GM23338 (cell line): Measurements from ENCODE around the gene KCNF1. TPM values are rescaled to one million over a fixed set of nuclear protein-coding genes. Genes with fewer than 3 reads are reported as not detected.

Source experiments
- ATAC-seq: fragments of 200-7000 bp; cut with Tn5 transposase; 3 replicates; pipeline ENCODE4 v1.9.1; 2020
- DNase-seq: peaks from one replicate; pipeline ENCODE4 v3.0.0-alpha.2; 2015; ENCODE audit warnings: low spot score
- H2AFZ ChIP-seq: fragments of 200-600 bp; sonication (generic); 2 replicates; pipeline ENCODE4 v1.8.0; 2016; ENCODE audit warnings: antibody characterized with exemption, mild to moderate bottlenecking, moderate library complexity
- H3F3A ChIP-seq: fragments of 200-600 bp; sonication (generic); replicated peaks from 2 replicates; pipeline ENCODE4 v1.8.0; 2017; ENCODE audit warnings: antibody characterized with exemption, mixed run types, low read depth
- H3K27ac ChIP-seq: fragments of 200-600 bp; sonication (generic); 2 replicates; pipeline ENCODE4 v1.6.1; 2016; ENCODE audit warnings: low read depth
- H3K27me3 ChIP-seq: fragments of 200-600 bp; sonication (generic); 2 replicates; pipeline ENCODE4 v1.8.0; 2016; ENCODE audit warnings: mild to moderate bottlenecking, mixed run types, moderate library complexity; ENCODE audit not compliant: insufficient read depth
- H3K36me3 ChIP-seq: fragments of 200-600 bp; sonication (generic); 2 replicates; pipeline ENCODE4 v1.8.0; 2016; ENCODE audit warnings: mild to moderate bottlenecking; ENCODE audit not compliant: insufficient read depth
- H3K4me1 ChIP-seq: fragments of 200-600 bp; sonication (generic); 2 replicates; pipeline ENCODE4 v1.8.0; 2016; ENCODE audit warnings: mild to moderate bottlenecking, moderate library complexity; ENCODE audit not compliant: insufficient read depth
- H3K4me2 ChIP-seq: fragments of 200-600 bp; sonication (generic); 2 replicates; pipeline ENCODE4 v1.7.1; 2017; ENCODE audit warnings: mixed run types
- H3K4me3 ChIP-seq: fragments of 200-600 bp; sonication (generic); 2 replicates; pipeline ENCODE4 v1.6.1; 2016; ENCODE audit warnings: mixed run types
- H3K79me2 ChIP-seq: fragments of 200-600 bp; sonication (generic); replicated peaks from 2 replicates; pipeline ENCODE4 v1.8.0; 2017; ENCODE audit warnings: mild to moderate bottlenecking; ENCODE audit not compliant: insufficient read depth
- H3K9me2 ChIP-seq: fragments of 200-600 bp; sonication (generic); 2 replicates; pipeline ENCODE4 v1.8.0; 2017; ENCODE audit not compliant: insufficient read depth
- H4K20me1 ChIP-seq: fragments of 200-600 bp; sonication (generic); replicated peaks from 2 replicates; pipeline ENCODE4 v1.8.0; 2017; ENCODE audit warnings: mild to moderate bottlenecking; ENCODE audit not compliant: insufficient read depth
- H3K27ac Mint-ChIP-seq: 2 replicates; pipeline ENCODE4 v1.8.0; 2020; ENCODE audit warnings: inconsistent platforms, mild to moderate bottlenecking, moderate library complexity, mixed read lengths
- H3K27me3 Mint-ChIP-seq: 3 replicates; pipeline ENCODE4 v1.8.0; 2022; ENCODE audit warnings: low read depth, mild to moderate bottlenecking, moderate library complexity, mixed read lengths, inconsistent platforms; ENCODE audit not compliant: insufficient read depth, poor library complexity
- H3K36me3 Mint-ChIP-seq: 3 replicates; pipeline ENCODE4 v1.8.0; 2021; ENCODE audit warnings: low read depth, mild to moderate bottlenecking, inconsistent platforms, moderate library complexity, mixed read lengths
- H3K4me1 Mint-ChIP-seq: 3 replicates; pipeline ENCODE4 v1.8.0; 2020; ENCODE audit warnings: mild to moderate bottlenecking, inconsistent platforms, mixed read lengths
- H3K4me3 Mint-ChIP-seq: 3 replicates; pipeline ENCODE4 v1.8.0; 2021; ENCODE audit warnings: moderate library complexity, mild to moderate bottlenecking, inconsistent platforms, mixed read lengths
- H3K9me3 Mint-ChIP-seq: 3 replicates; pipeline ENCODE4 v1.8.0; 2020; ENCODE audit warnings: moderate library complexity, mild to moderate bottlenecking, inconsistent platforms, mixed read lengths
- CREB1 ChIP-seq: fragments of 250-450 bp; sonication (Bioruptor Pico); IDR thresholded peaks from 2 replicates; pipeline ENCODE4 v1.5.0; 2020; ENCODE audit warnings: low read depth, mild to moderate bottlenecking, moderate library complexity
- EZH2 ChIP-seq: fragments of 200-600 bp; sonication (generic); IDR thresholded peaks from one replicate; pipeline ENCODE4 v1.8.0; 2017; ENCODE audit warnings: antibody characterized with exemption, mild to moderate bottlenecking, low read depth; ENCODE audit not compliant: unreplicated experiment
- EZH2phosphoT487 ChIP-seq: fragments of 200-600 bp; sonication (generic); IDR thresholded peaks from one replicate; pipeline ENCODE4 v1.8.1; 2018; ENCODE audit warnings: antibody characterized with exemption; ENCODE audit not compliant: unreplicated experiment
- JUNB ChIP-seq: IDR thresholded peaks from one replicate; pipeline ENCODE4 v1.6.1; 2016; ENCODE audit warnings: antibody characterized with exemption; ENCODE audit not compliant: unreplicated experiment
- NANOG ChIP-seq: IDR thresholded peaks from 2 replicates; pipeline ENCODE4 v1.6.1; 2016; ENCODE audit warnings: antibody characterized with exemption, borderline replicate concordance
- POLR2AphosphoS5 ChIP-seq: IDR thresholded peaks from 2 replicates; pipeline ENCODE4 v1.6.1; 2016; ENCODE audit warnings: antibody characterized with exemption, low read depth
- STAT1 ChIP-seq: IDR thresholded peaks from one replicate; pipeline ENCODE4 v1.6.1; 2016; ENCODE audit warnings: antibody characterized with exemption; ENCODE audit not compliant: unreplicated experiment
- polyA plus RNA-seq: library from polyadenylated mRNA; unstranded; fragments of >200 nt; fragmentation: Nextera tagmentation; extraction: Ambion mirVana; gene quantifications from 2 replicates; pipeline ENCODE4 v1.2.1, GENCODE V29; 2016
- total RNA-seq: library from RNA; depleted of rRNA; stranded (reverse); fragments of >200 nt; shearing (Covaris generic); gene quantifications from 2 replicates; pipeline ENCODE4 v1.2.3, GENCODE V29; 2014
- TF ChIP-seq, protein P1 (sequence below): IDR thresholded peaks from 2 replicates; pipeline ENCODE4 v1.6.1; 2016; ENCODE audit warnings: antibody characterized with exemption
- TF ChIP-seq, protein P2 (sequence below), 2 experiments: fragments of 200-600 bp in 1 of 2; sonication (generic) in 1 of 2; conservative IDR thresholded peaks; 2 replicates each; pipeline versions ENCODE4 v1.5.1 to v1.6.1; 2016 to 2017; ENCODE audit warnings: antibody characterized with exemption in 2 of 2, low read depth in 2 of 2, mild to moderate bottlenecking in 2 of 2, moderate library complexity in 1 of 2
- TF ChIP-seq, protein P3 (sequence below): IDR thresholded peaks from one replicate; pipeline ENCODE4 v1.6.1; 2018; ENCODE audit warnings: antibody characterized with exemption; ENCODE audit not compliant: unreplicated experiment
- TF ChIP-seq, protein P4 (sequence below): fragments of 250-450 bp; sonication (Bioruptor Pico); IDR thresholded peaks from 2 replicates; pipeline ENCODE4 v1.5.0; 2020; ENCODE audit warnings: mild to moderate bottlenecking, moderate library complexity

Gene KCNF1
- total and polyA plus RNA-seq, 2 experiments from 2014 or later, result 0.11 to 1.5 TPM

DNA sequence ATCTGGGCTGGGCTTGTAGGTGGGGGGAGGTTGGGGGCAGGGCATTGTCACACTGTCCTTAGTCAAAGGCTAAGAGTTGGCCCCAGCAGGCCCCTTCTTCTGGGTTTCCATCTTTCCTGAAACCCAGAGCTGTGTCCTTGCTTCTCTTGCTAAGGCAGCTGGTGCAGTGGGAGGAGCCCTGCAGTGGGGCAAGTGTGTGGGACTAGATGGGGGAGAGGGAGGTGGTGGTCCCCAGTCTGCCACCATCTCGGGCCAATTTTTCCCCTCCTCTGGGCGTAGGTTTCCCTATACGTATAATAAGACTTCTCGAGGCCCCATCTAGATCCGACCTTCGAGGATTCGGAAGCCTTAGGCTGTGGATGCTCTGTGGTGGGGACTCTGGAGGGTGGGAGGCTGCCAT lies 3.5 kb downstream of the KCNF1 start (continued):
- TF ChIP-seq, protein P1, sequence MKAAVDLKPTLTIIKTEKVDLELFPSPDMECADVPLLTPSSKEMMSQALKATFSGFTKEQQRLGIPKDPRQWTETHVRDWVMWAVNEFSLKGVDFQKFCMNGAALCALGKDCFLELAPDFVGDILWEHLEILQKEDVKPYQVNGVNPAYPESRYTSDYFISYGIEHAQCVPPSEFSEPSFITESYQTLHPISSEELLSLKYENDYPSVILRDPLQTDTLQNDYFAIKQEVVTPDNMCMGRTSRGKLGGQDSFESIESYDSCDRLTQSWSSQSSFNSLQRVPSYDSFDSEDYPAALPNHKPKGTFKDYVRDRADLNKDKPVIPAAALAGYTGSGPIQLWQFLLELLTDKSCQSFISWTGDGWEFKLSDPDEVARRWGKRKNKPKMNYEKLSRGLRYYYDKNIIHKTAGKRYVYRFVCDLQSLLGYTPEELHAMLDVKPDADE, result no peak

DNA sequence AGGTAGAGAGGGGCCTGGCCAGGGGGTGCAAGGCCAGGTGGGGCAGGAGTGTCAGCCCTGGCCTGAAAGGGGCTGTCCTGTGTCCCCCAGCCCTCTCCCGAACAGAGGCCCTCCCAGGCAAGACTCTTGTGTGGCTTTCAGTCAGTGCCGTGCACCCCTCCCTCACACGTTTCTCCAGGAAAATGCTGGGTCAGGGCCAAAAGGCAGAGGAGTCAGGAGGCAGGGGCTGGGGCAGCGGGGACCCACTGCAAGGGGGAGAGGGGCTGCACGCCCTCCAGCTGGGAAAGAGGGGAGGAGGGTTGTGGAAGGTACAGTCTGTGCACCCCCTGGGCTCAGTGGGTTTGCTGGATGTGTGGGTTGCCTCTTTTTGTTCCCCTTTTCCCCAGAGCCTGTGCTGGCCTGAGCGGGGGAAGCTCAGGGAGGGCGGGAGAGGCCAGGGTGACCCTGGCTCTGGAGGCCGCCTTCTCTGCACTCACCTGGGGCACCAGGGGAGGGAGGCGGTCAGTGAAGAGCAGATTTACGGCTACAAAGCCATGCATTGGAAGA lies 4.1 kb downstream of the KCNF1 start:
- Histone ChIP-seq H4K20me1 (no peaks in the 10 kb centered on the region), H3K27ac (no peak overlapping the region), H3K79me2 (no peaks in the 10 kb centered on the region), H2AFZ (no peak overlapping the region), H3K4me3 (no peak overlapping the region), H3K4me1 (peaks cover 10% of the 10 kb centered on the region), H3K9me2 (no peaks in the 10 kb centered on the region), H3K4me2 (no peak overlapping the region), H3K27me3 (peaks cover 32% of the 10 kb centered on the region), H3K36me3 (no peaks in the 10 kb centered on the region), H3F3A (no peaks in the 10 kb centered on the region)
- DNase-seq (no peak), ATAC-seq (peak; percentile 5; the same call in 2 of the 3 replicates)
- peaks cover 43% of the 10 kb centered on the region for H3K4me1 Mint-ChIP-seq
- peaks cover 2% of the 10 kb centered on the region; the same call in 2 of the 3 replicates for H3K36me3 Mint-ChIP-seq
- peaks cover 35% of the 10 kb centered on the region for H3K27me3 Mint-ChIP-seq
- H3K27ac Mint-ChIP-seq, result no peak overlapping the region
- H3K4me3 Mint-ChIP-seq, result no peak overlapping the region
- peaks cover 2% of the 10 kb centered on the region for H3K9me3 Mint-ChIP-seq
- no peak for TF ChIP-seq STAT1
- TF ChIP-seq, protein P2, sequence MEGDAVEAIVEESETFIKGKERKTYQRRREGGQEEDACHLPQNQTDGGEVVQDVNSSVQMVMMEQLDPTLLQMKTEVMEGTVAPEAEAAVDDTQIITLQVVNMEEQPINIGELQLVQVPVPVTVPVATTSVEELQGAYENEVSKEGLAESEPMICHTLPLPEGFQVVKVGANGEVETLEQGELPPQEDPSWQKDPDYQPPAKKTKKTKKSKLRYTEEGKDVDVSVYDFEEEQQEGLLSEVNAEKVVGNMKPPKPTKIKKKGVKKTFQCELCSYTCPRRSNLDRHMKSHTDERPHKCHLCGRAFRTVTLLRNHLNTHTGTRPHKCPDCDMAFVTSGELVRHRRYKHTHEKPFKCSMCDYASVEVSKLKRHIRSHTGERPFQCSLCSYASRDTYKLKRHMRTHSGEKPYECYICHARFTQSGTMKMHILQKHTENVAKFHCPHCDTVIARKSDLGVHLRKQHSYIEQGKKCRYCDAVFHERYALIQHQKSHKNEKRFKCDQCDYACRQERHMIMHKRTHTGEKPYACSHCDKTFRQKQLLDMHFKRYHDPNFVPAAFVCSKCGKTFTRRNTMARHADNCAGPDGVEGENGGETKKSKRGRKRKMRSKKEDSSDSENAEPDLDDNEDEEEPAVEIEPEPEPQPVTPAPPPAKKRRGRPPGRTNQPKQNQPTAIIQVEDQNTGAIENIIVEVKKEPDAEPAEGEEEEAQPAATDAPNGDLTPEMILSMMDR (conservative IDR thresholded peaks at IDR 0.05; ENCODE audit: low read depth in 2 of 2), result no peak
- TF ChIP-seq NANOG, result no peak
- TF ChIP-seq CREB1 (CRISPR knock-in tag), result no peak
- TF ChIP-seq, protein P1, result no peak
- TF ChIP-seq JUNB, result no peak
- TF ChIP-seq POLR2AphosphoS5, result no peak
- no peak for TF ChIP-seq EZH2phosphoT487
- TF ChIP-seq, protein P3, sequence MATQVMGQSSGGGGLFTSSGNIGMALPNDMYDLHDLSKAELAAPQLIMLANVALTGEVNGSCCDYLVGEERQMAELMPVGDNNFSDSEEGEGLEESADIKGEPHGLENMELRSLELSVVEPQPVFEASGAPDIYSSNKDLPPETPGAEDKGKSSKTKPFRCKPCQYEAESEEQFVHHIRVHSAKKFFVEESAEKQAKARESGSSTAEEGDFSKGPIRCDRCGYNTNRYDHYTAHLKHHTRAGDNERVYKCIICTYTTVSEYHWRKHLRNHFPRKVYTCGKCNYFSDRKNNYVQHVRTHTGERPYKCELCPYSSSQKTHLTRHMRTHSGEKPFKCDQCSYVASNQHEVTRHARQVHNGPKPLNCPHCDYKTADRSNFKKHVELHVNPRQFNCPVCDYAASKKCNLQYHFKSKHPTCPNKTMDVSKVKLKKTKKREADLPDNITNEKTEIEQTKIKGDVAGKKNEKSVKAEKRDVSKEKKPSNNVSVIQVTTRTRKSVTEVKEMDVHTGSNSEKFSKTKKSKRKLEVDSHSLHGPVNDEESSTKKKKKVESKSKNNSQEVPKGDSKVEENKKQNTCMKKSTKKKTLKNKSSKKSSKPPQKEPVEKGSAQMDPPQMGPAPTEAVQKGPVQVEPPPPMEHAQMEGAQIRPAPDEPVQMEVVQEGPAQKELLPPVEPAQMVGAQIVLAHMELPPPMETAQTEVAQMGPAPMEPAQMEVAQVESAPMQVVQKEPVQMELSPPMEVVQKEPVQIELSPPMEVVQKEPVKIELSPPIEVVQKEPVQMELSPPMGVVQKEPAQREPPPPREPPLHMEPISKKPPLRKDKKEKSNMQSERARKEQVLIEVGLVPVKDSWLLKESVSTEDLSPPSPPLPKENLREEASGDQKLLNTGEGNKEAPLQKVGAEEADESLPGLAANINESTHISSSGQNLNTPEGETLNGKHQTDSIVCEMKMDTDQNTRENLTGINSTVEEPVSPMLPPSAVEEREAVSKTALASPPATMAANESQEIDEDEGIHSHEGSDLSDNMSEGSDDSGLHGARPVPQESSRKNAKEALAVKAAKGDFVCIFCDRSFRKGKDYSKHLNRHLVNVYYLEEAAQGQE, result no peak
- TF ChIP-seq, protein P4, sequence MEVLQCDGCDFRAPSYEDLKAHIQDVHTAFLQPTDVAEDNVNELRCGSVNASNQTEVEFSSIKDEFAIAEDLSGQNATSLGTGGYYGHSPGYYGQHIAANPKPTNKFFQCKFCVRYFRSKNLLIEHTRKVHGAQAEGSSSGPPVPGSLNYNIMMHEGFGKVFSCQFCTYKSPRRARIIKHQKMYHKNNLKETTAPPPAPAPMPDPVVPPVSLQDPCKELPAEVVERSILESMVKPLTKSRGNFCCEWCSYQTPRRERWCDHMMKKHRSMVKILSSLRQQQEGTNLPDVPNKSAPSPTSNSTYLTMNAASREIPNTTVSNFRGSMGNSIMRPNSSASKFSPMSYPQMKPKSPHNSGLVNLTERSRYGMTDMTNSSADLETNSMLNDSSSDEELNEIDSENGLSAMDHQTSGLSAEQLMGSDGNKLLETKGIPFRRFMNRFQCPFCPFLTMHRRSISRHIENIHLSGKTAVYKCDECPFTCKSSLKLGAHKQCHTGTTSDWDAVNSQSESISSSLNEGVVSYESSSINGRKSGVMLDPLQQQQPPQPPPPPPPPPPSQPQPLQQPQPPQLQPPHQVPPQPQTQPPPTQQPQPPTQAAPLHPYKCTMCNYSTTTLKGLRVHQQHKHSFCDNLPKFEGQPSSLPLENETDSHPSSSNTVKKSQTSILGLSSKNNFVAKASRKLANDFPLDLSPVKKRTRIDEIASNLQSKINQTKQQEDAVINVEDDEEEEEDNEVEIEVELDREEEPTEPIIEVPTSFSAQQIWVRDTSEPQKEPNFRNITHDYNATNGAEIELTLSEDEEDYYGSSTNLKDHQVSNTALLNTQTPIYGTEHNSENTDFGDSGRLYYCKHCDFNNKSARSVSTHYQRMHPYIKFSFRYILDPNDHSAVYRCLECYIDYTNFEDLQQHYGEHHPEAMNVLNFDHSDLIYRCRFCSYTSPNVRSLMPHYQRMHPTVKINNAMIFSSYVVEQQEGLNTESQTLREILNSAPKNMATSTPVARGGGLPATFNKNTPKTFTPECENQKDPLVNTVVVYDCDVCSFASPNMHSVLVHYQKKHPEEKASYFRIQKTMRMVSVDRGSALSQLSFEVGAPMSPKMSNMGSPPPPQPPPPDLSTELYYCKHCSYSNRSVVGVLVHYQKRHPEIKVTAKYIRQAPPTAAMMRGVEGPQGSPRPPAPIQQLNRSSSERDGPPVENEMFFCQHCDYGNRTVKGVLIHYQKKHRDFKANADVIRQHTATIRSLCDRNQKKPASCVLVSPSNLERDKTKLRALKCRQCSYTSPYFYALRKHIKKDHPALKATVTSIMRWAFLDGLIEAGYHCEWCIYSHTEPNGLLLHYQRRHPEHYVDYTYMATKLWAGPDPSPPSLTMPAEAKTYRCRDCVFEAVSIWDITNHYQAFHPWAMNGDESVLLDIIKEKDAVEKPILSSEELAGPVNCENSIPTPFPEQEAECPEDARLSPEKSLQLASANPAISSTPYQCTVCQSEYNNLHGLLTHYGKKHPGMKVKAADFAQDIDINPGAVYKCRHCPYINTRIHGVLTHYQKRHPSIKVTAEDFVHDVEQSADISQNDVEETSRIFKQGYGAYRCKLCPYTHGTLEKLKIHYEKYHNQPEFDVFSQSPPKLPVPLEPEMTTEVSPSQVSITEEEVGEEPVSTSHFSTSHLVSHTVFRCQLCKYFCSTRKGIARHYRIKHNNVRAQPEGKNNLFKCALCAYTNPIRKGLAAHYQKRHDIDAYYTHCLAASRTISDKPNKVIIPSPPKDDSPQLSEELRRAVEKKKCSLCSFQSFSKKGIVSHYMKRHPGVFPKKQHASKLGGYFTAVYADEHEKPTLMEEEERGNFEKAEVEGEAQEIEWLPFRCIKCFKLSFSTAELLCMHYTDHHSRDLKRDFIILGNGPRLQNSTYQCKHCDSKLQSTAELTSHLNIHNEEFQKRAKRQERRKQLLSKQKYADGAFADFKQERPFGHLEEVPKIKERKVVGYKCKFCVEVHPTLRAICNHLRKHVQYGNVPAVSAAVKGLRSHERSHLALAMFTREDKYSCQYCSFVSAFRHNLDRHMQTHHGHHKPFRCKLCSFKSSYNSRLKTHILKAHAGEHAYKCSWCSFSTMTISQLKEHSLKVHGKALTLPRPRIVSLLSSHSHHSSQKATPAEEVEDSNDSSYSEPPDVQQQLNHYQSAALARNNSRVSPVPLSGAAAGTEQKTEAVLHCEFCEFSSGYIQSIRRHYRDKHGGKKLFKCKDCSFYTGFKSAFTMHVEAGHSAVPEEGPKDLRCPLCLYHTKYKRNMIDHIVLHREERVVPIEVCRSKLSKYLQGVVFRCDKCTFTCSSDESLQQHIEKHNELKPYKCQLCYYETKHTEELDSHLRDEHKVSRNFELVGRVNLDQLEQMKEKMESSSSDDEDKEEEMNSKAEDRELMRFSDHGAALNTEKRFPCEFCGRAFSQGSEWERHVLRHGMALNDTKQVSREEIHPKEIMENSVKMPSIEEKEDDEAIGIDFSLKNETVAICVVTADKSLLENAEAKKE (CRISPR knock-in tag), result no peak
- TF ChIP-seq EZH2, result no peak
